Type B pancreatic cell (in vitro differentiated cells): ENCODE data around the gene GPSM1. TPM values are rescaled to one million over a fixed set of nuclear protein-coding genes. Genes with fewer than 3 reads are reported as not detected.

Experiments used
- DNase-seq: peaks from one replicate; pipeline ENCODE4 v3.0.0; 2021; ENCODE audit warnings: mixed read lengths; ENCODE audit not compliant: unreplicated experiment; ENCODE audit errors: extremely low spot score
- H3K27ac Mint-ChIP-seq: 2 replicates; pipeline ENCODE4 v1.8.0; 2021; ENCODE audit warnings: mild to moderate bottlenecking, mixed read lengths
- H3K27me3 Mint-ChIP-seq: 2 replicates; pipeline ENCODE4 v1.8.0; 2021; ENCODE audit warnings: mixed read lengths
- H3K36me3 Mint-ChIP-seq: 2 replicates; pipeline ENCODE4 v1.8.0; 2021; ENCODE audit warnings: mixed read lengths
- H3K4me1 Mint-ChIP-seq: one replicate; pipeline ENCODE4 v1.8.0; 2021; ENCODE audit warnings: mixed read lengths; ENCODE audit not compliant: unreplicated experiment
- H3K4me3 Mint-ChIP-seq: 2 replicates; pipeline ENCODE4 v1.8.0; 2021; ENCODE audit warnings: mild to moderate bottlenecking, mixed read lengths
- H3K9me3 Mint-ChIP-seq: 2 replicates; pipeline ENCODE4 v1.8.0; 2021; ENCODE audit warnings: mixed read lengths
- total RNA-seq: library from RNA; stranded (reverse); gene quantifications from 2 replicates; pipeline ENCODE4 v1.2.1, GENCODE V29; 2021; ENCODE audit warnings: low replicate concordance
- TF ChIP-seq, protein P1 (sequence below): fragments of 200-600 bp; sonication (generic); conservative IDR thresholded peaks from 2 replicates; pipeline ENCODE4 v1.5.0; 2021; ENCODE audit warnings: antibody characterized with exemption, mild to moderate bottlenecking

Gene GPSM1
- total RNA-seq, 1 donor from 2014 or later, result 56.2 TPM

DNA sequence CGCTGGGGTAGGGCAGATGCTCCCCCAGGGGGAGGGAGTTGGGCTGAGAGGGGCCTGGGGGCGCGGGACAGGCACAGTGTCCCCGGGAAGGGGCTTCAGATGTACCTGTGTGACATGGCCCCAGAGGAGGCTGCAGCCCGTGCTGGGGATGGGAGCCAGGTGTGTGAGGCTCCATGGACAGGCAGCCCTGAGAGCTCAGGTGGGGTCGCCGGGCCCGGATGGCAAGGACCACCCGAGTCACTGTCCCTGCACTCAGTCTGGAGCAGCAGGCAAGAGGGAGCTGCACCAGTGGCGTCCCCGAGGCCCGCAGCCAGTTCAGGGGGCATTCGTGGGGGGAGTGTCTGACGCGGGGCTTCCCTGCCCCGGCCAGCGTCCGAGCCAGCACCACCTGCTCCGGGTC is 42.4 kb upstream of the GPSM1 start:
- Mint-ChIP-seq H3K36me3 (no peaks in the 10 kb centered on the region), H3K4me1 (peaks cover 8% of the 10 kb centered on the region), H3K9me3 (no peaks in the 10 kb centered on the region), H3K27me3 (peaks cover 15% of the 10 kb centered on the region), H3K27ac (no peak overlapping the region), H3K4me3 (no peak overlapping the region)
- DNase-seq, result no peak
- TF ChIP-seq, protein P1, sequence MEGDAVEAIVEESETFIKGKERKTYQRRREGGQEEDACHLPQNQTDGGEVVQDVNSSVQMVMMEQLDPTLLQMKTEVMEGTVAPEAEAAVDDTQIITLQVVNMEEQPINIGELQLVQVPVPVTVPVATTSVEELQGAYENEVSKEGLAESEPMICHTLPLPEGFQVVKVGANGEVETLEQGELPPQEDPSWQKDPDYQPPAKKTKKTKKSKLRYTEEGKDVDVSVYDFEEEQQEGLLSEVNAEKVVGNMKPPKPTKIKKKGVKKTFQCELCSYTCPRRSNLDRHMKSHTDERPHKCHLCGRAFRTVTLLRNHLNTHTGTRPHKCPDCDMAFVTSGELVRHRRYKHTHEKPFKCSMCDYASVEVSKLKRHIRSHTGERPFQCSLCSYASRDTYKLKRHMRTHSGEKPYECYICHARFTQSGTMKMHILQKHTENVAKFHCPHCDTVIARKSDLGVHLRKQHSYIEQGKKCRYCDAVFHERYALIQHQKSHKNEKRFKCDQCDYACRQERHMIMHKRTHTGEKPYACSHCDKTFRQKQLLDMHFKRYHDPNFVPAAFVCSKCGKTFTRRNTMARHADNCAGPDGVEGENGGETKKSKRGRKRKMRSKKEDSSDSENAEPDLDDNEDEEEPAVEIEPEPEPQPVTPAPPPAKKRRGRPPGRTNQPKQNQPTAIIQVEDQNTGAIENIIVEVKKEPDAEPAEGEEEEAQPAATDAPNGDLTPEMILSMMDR, result no peak

DNA sequence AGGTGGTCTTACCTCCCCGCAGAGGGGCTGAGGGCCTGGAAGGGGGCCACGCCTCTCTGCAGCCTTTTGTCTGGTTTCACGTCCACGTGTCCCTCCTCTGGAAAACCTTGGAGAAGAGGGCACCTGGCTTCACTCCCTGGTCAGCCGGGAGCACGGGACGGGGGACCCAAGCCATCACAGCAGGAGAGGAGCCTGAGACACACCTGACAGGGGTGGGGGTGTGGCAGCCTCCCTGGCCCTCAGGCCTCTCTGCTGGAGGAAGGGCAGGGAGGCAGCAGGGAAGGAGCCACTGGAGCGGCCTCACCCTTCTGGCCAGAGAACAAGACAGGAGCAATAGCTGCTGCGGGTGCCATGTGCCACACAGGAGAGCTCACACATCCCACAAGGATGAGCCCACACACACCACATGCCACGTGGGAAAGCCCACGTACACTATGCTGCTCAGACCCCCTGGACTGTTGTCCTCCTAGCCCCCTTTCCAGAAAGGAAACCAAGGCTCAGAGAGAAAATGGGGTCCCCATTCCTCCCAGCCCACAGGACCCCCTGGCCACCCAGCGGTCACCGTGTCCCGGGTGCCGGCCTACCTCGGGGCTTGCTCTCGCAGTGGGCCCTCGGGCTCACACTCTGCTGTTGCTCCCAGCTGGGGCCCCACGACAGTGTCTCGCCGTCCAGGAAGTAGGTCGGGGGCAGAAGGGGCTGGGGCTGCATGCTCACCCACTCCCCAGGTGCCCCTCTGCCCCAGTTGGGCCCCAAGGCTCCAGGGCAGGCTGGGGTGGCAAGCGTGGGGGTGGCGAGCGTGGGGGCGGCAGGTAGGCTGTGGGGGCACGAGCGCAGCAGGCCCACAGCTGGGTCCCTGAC is 41.6 kb upstream of the GPSM1 start:
- TF ChIP-seq, protein P1, result no peak
- Mint-ChIP-seq H3K4me3 (no peak overlapping the region), H3K27me3 (peaks cover 15% of the 10 kb centered on the region), H3K9me3 (no peaks in the 10 kb centered on the region), H3K4me1 (peaks cover 8% of the 10 kb centered on the region), H3K27ac (no peak overlapping the region), H3K36me3 (no peaks in the 10 kb centered on the region)
- DNase-seq, result no peak

DNA sequence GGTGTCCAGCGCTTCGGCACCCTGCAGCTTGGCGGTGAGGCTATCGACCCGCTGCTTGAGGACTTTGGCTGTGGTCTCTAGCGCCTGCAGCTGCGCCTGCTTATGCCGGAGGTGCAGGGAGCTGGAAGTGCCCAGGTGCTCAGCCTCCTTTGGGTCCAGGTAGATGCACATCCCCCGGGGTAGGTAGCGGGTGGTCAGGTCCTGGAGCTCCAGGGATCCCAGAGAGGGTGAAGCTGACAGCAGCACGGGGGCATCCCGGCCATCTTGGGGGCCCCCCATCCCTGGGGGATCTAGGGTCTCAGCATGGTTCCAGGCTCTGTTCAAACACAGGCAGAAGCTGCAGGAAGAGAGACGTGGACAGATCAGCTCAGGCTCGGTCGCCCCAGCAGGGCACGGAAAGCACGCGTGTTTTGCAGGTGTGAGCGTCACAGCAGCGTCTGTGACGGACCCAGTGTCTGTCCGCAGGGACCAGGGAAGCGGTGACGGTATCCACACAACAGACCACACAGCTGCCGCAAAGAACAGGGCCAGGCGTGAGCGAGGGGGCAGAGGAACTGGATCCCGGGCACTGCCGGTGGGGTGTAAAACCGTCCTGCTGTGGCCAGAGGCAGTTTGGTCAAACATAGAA is 40.9 kb upstream of the GPSM1 start:
- Mint-ChIP-seq H3K27ac (no peak overlapping the region), H3K9me3 (no peaks in the 10 kb centered on the region)
- TF ChIP-seq, protein P1, result no peak

DNA sequence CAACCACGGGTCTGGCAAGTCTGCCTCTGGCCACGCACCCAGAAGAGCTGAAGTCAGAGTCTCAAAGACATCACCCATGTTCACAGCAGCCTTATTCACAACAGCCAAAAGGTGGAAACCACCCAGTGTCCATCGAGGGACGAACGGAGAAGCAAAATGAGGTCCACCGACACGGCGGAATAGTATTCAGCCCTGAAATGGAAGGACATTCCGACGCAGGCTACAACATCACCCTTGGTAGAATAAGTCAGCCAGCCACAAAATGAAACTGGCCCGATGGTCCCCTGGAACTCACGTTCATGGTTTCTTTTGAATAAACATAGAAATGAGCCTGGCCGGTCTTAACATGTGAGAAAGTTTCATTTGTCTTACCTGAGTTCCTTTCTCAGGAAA is 40.4 kb upstream of the GPSM1 start:
- Mint-ChIP-seq H3K27me3 (peaks cover 18% of the 10 kb centered on the region), H3K4me1 (peaks cover 8% of the 10 kb centered on the region), H3K27ac (no peak overlapping the region), H3K36me3 (no peaks in the 10 kb centered on the region), H3K4me3 (no peak overlapping the region), H3K9me3 (no peaks in the 10 kb centered on the region)
- TF ChIP-seq, protein P1, result no peak
- no peak for DNase-seq

More for the DNA sequence above, 40.9 kb upstream of the GPSM1 start:
- Mint-ChIP-seq H3K4me1 (peaks cover 8% of the 10 kb centered on the region), H3K27me3 (peaks cover 17% of the 10 kb centered on the region), H3K4me3 (no peak overlapping the region), H3K36me3 (no peaks in the 10 kb centered on the region)
- DNase-seq, result no peak

DNA sequence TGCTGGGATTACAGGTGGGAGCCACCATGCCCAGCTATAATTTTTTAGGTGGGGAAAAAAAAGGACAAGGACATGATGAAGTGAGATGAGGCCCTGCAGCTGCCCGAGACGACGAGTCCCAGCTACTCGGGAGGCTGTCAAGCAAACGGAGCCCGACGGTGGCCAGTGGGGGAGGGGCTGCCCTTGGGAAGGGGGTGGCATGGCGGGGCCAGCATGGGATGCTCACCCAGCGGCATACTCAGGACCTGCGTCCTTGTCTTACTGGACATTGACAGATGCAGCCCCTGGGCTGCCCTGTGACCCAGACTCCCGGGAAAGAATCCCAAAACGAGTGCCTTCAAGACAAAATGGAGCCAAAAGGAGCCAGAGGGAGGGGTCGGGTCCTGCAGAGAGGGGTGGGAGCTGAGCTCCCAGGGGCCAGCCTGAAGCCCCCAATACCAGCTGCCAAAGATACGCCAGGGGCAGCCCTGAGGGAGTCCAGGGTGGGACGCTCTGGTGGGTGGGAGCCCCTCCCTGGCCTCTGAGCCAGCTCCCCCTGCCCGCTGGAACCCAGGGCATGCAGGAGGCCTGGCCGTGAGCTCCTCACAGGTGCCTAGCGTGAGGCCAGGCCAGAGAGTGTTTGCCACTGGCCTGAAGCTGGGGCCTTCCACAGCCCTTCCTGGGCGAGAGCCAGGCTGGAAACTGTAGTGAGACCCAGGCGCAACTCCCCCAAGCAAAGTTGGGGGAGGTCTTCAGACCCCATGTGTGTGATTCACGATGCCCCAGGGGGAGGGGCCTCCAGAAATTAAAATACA is 39.2 kb upstream of the GPSM1 start:
- H3K27me3 Mint-ChIP-seq, result peaks cover 18% of the 10 kb centered on the region
- no peak for DNase-seq
- no peaks in the 10 kb centered on the region for H3K9me3 Mint-ChIP-seq
- peaks cover 8% of the 10 kb centered on the region for H3K4me1 Mint-ChIP-seq
- H3K4me3 Mint-ChIP-seq, result no peak overlapping the region
- no peak overlapping the region for H3K27ac Mint-ChIP-seq
- TF ChIP-seq, protein P1, result no peak
- H3K36me3 Mint-ChIP-seq, result no peaks in the 10 kb centered on the region
